HCT116 (cell line): ENCODE results near the gene SPATA20.

ENCODE experiments used
- EZH2 ChIP-seq: fragments of 200-600 bp; sonication (generic); IDR thresholded peaks from 2 replicates; pipeline ENCODE4 v1.6.1; 2017; ENCODE audit warnings: antibody characterized with exemption, mixed run types
- YY1 ChIP-seq: IDR thresholded peaks from 2 replicates; pipeline ENCODE4 v1.6.1; 2011; ENCODE audit warnings: low read length, low read depth, moderate library complexity, mild to moderate bottlenecking; ENCODE audit not compliant: insufficient replicate concordance; ENCODE audit errors: extremely low read depth

DNA sequence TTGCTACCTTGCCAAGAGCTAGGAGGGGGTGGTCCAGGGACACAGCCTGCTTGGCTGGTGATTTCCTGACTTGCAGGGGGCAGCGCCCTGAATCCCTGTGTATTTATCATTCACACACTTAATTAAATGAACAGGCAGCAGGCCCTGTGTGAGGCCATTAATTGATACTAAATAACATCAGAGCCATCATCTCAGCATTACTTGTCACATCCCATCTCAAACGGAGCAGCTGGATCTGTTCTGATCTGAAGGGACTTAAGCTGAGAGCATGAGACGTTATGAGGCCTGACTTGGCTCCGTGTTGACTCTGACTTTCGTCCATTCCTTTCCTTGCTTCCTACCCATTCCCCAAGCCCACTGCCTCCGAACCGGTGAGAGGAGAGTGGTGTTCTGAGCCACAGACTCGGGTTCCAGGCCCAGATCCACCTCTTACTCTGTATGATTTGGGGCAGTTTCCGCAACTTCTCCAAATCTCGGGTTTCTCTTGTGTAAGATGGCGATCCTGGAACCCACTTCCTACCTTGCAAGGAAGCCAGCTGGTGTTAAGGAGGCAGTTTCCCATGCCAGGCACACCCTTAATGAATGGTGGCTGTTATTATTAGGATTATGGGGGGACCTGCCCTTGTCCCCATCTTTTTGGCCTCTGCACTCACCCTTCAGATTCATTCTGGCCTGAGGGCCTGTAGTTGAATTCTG, 47.3 kb downstream of the SPATA20 start:
- TF ChIP-seq YY1 (no peak), EZH2 (no peak)
